Mucosa of descending colon (tissue), 3 donors: ENCODE measurements around the gene ITGA5. TPM values are rescaled to one million over a fixed set of nuclear protein-coding genes. Genes with fewer than 3 reads are reported as not detected.

Experiments used
- ATAC-seq: fragments of 200-7000 bp; cut with Tn5 transposase; one replicate; pipeline ENCODE4 v1.9.1; 2020; ENCODE audit warnings: mild to moderate bottlenecking, moderate library complexity
- DNase-seq, 3 donors: peaks; one replicate each; pipeline ENCODE4 v3.0.0-alpha.2; 2020
- H3K36me3 ChIP-seq: fragments of 200-600 bp; one replicate; pipeline ENCODE4 v1.8.0; 2021; ENCODE audit warnings: low read depth, mild to moderate bottlenecking
- H3K4me1 ChIP-seq: fragments of 200-600 bp; one replicate; pipeline ENCODE4 v1.8.0; 2021; ENCODE audit warnings: low read depth, mild to moderate bottlenecking
- H3K4me3 ChIP-seq: fragments of 200-600 bp; one replicate; pipeline ENCODE4 v1.8.0; 2021; ENCODE audit warnings: mild to moderate bottlenecking
- H3K9me3 ChIP-seq: fragments of 200-600 bp; one replicate; pipeline ENCODE4 v1.8.0; 2021; ENCODE audit warnings: mild to moderate bottlenecking
- intact Hi-C, 2 donors: fragments of 100-400 bp; cut with DNase I in 1 of 2; cut with micrococcal nuclease in 1 of 2; formaldehyde crosslinking; loops; one replicate each; pipeline versions ENCODE4 v1.11.0 to v1.11.1; 2022; cut with DNase I, micrococcal nuclease
- long read RNA-seq, 2 donors: library from polyadenylated mRNA; unstranded; transcript quantifications; one replicate each; pipeline ENCODE4 v2.0.0, GENCODE V29; 2019 to 2021
- total RNA-seq, 3 donors: library from RNA; stranded (reverse); fragmentation: NEBNext Ultra II Directional in 2 of 3; extraction: Animal tissue kit (Norgen Biotek cat#: 25700) in 2 of 3; gene quantifications; one replicate each; pipeline versions ENCODE4 v1.2.1 to v1.2.4, GENCODE V29; 2021 to 2023
- TF ChIP-seq, protein P1 (sequence below): fragments of 200-600 bp; IDR thresholded peaks from one replicate; pipeline ENCODE4 v1.8.0; 2022; ENCODE audit warnings: antibody characterized with exemption, mild to moderate bottlenecking
- donor health status: DM: no; HTN: no; CAD: no; lungs with moderate emphysema.
- donor health status: DM: no; HTN: no; CAD: no.
- donor health status: DM: no; HTN: yes; CAD: no.

Gene ITGA5
- 100 to 1,000 TPM in 1 of 3 donors, 10 to 100 TPM in 1, 1 to 10 TPM in 1; 8.0 to 201 (median 61.8) TPM for total RNA-seq
- long read RNA-seq, donor 1, full-length matches to known transcripts, result 1 of 36 reads
- long read RNA-seq, donor 1, partial matches to known transcripts, result 18 of 36 reads
- long read RNA-seq, donor 1, other reads (novel, unspliced or antisense), result 17 of 36 reads
- long read RNA-seq, donor 2, partial matches to known transcripts, result 2 of 6 reads
- long read RNA-seq, donor 2, other reads (novel, unspliced or antisense), result 4 of 6 reads

GRCh38 chr12:54419088-54419887 is at the start of gene ITGA5:
TSS of gene ITGA5 (minus strand) at chr12:54419266. CDS start at chr12:54419198, 68 bp downstream.
- H3K36me3 ChIP-seq, result no peaks in the 10 kb centered on the region
- peak within 1 kb of the TSS; percentile 61 for H3K4me3 ChIP-seq
- ATAC-seq (peak; percentile 61), DNase-seq (peak; percentile 57 to 82 (median 69))
- TF ChIP-seq, protein P1, sequence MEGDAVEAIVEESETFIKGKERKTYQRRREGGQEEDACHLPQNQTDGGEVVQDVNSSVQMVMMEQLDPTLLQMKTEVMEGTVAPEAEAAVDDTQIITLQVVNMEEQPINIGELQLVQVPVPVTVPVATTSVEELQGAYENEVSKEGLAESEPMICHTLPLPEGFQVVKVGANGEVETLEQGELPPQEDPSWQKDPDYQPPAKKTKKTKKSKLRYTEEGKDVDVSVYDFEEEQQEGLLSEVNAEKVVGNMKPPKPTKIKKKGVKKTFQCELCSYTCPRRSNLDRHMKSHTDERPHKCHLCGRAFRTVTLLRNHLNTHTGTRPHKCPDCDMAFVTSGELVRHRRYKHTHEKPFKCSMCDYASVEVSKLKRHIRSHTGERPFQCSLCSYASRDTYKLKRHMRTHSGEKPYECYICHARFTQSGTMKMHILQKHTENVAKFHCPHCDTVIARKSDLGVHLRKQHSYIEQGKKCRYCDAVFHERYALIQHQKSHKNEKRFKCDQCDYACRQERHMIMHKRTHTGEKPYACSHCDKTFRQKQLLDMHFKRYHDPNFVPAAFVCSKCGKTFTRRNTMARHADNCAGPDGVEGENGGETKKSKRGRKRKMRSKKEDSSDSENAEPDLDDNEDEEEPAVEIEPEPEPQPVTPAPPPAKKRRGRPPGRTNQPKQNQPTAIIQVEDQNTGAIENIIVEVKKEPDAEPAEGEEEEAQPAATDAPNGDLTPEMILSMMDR, result no peak
- H3K9me3 ChIP-seq, result no peaks in the 10 kb centered on the region
- no peaks in the 10 kb centered on the region for H3K4me1 ChIP-seq
- intact Hi-C loops, result no loop called here

DNA sequence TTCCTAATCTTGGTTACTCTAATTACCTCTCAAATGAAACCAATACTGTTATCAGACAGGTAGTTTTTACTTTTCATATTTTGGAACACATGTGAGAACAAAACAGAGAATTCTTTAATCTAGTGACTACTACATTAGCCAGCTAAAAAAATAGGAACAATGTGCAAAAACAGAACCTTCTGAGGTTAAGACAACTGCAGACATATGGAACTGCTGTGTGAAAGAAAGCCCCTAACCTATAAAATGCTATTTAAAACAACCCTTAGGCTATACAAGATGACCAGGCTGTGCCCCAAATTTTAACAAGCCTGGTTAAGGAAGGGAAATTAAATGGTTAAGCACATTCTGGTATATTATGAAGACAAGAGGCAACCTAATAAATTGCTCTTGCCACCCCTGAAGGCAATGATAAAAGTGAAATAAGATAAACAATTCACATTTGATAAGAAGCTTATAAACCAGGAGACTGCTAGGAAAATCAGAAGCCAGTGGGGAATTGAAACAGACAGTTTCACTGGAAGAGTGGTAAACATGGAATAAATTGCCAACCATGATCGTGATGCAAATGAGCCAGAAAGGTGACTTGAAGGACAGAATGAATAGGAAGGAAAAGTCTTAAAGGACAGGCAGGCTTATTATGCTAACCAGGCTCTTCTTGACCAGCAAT is 46.9 kb upstream of the ITGA5 start:
- TF ChIP-seq, protein P1, result no peak
- H3K4me1 ChIP-seq, result no peaks in the 10 kb centered on the region
- no peaks in the 10 kb centered on the region for H3K9me3 ChIP-seq
- ATAC-seq (no peak), DNase-seq (no peak)
- H3K36me3 ChIP-seq, result no peaks in the 10 kb centered on the region
- intact Hi-C loops, result no loop called here
- no peak overlapping the region for H3K4me3 ChIP-seq

DNA sequence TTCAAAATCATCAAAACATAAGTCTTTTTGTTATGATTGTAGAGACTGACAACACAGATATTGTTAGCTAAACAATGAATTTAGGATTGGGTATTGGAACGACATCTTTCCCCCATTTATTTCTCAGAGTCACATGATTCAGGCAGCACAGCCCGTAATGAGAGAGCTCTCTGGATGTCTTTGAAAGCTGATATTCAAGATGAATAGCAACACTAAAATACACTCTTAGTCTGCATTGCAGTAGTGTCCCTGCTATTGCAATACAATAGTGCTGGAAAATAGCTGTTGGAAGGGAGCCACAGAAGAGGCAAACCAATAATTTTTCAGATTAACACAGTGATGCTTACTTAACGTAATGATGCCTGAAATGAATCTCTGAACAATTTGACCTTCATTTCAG is 44.4 kb upstream of the ITGA5 start:
- ATAC-seq (no peak), DNase-seq (no peak)
- Histone ChIP-seq H3K4me1 (no peaks in the 10 kb centered on the region), H3K36me3 (no peaks in the 10 kb centered on the region), H3K9me3 (no peaks in the 10 kb centered on the region), H3K4me3 (no peak overlapping the region)
- intact Hi-C loops, result no loop called here
- TF ChIP-seq, protein P1, result no peak

GRCh38 chr12:54463034-54463433 is 44.0 kb upstream of the ITGA5 start:
- Histone ChIP-seq H3K4me1 (no peaks in the 10 kb centered on the region), H3K36me3 (no peaks in the 10 kb centered on the region), H3K4me3 (no peak overlapping the region), H3K9me3 (no peaks in the 10 kb centered on the region)
- intact Hi-C loops, result no loop called here
- TF ChIP-seq, protein P1, result no peak
- DNase-seq (no peak), ATAC-seq (peak; percentile 24)

GRCh38 chr12:54460317-54460923 is 41.4 kb upstream of the ITGA5 start:
- DNase-seq (no peak), ATAC-seq (no peak)
- Histone ChIP-seq H3K4me1 (no peaks in the 10 kb centered on the region), H3K9me3 (no peaks in the 10 kb centered on the region), H3K4me3 (no peak overlapping the region), H3K36me3 (no peaks in the 10 kb centered on the region)
- TF ChIP-seq, protein P1, result no peak
- intact Hi-C loops, result no loop called here
